Measurements from ENCODE around the gene MCOLN2. TPM values are rescaled to one million over a fixed set of nuclear protein-coding genes. Genes with fewer than 3 reads are reported as not detected.

The MCOLN2 gene
- total and polyA plus RNA-seq, 2 donors (not counting 1 experiment from before 2014, with no cell fraction given) = 23.9 to 25.8 TPM

DNA sequence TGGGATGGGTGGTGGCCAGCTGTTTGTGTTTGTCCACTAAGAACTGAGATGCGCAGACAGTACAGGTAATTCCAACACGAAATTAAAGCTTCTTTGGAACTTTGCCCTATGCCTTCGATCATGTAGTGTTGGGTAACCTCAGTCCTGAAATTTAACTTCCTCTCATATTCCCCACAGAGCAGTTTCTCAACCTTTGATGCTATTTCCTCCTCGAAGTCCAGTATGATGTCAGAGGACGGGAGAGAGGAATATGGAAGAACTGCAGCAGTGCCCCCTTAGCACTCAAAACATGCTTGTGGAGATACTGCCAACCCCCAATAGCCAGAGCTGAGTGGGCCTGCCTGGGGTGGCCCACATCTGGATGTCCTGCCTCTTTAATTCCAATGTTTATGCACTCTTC, 107.5 kb downstream of the MCOLN2 start:
- H3K27me3 Mint-ChIP-seq = peaks cover 38% of the 10 kb centered on the region
- DNase-seq (no peak), ATAC-seq (ENCODE audit: low read depth) (no peak)
- no peak overlapping the region for H3K4me3 Mint-ChIP-seq
- H4K20me1 ChIP-seq (ENCODE audit: control insufficient read depth, insufficient read depth, low read length, poor library complexity, severe bottlenecking) = no peaks in the 10 kb centered on the region
- H3K27ac ChIP-seq (ENCODE audit: low read length in 2 of 2) = no peak overlapping the region
- H3K9me3 ChIP-seq (ENCODE audit: control extremely low read depth in 1 of 3, control insufficient read depth in 2 of 3, insufficient read depth in 1 of 3, low read length in 2 of 3) = no peaks in the 10 kb centered on the region
- CTCF ChIA-PET = no interaction called here
- no peak overlapping the region for H3K4me2 ChIP-seq (replicated peaks; ENCODE audit: low read depth, low read length, poor library complexity, severe bottlenecking)
- no peak overlapping the region for H3K4me3 ChIP-seq (ENCODE audit: control extremely low read depth in 1 of 5, extremely low read depth in 1 of 5, insufficient read depth in 1 of 5, low read depth in 2 of 5, low read length in 4 of 5)
- peaks cover 9% of the 10 kb centered on the region in 2 donors for H3K4me1 ChIP-seq (ENCODE audit: control insufficient read depth in 2 of 2, insufficient read depth in 2 of 2, low read length in 2 of 2)
- intact Hi-C loops (cut with micrococcal nuclease) = no loop called here
- H3K9ac ChIP-seq (ENCODE audit: low read length) = no peak overlapping the region
- TF ChIP-seq EZH2 (IDR thresholded peaks at IDR 0.05; ENCODE audit: borderline replicate concordance, insufficient read depth, low read depth, low read length, poor library complexity, severe bottlenecking) = no peak
- TF ChIP-seq, protein P1, sequence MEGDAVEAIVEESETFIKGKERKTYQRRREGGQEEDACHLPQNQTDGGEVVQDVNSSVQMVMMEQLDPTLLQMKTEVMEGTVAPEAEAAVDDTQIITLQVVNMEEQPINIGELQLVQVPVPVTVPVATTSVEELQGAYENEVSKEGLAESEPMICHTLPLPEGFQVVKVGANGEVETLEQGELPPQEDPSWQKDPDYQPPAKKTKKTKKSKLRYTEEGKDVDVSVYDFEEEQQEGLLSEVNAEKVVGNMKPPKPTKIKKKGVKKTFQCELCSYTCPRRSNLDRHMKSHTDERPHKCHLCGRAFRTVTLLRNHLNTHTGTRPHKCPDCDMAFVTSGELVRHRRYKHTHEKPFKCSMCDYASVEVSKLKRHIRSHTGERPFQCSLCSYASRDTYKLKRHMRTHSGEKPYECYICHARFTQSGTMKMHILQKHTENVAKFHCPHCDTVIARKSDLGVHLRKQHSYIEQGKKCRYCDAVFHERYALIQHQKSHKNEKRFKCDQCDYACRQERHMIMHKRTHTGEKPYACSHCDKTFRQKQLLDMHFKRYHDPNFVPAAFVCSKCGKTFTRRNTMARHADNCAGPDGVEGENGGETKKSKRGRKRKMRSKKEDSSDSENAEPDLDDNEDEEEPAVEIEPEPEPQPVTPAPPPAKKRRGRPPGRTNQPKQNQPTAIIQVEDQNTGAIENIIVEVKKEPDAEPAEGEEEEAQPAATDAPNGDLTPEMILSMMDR (IDR thresholded peaks at IDR 0.05) = no peak
- peaks cover 7% of the 10 kb centered on the region for H3K4me1 Mint-ChIP-seq
- no peaks in the 10 kb centered on the region for H3K9me3 Mint-ChIP-seq (ENCODE audit: insufficient read depth)
- H3K27ac Mint-ChIP-seq = no peak overlapping the region
- POLR2A ChIA-PET = no interaction called here
- 61% methylated on average over 4 of the region's 5 CpGs for WGBS (ENCODE audit: insufficient coverage)
- no peak overlapping the region for H2AFZ ChIP-seq (ENCODE audit: insufficient read depth, low read depth, low read length, poor library complexity, severe bottlenecking)
- H3K79me2 ChIP-seq (ENCODE audit: control insufficient read depth, insufficient read depth, low read length) = no peaks in the 10 kb centered on the region
- peaks cover 0 to 20% (median 13%) of the 10 kb centered on the region in 4 experiments for H3K27me3 ChIP-seq (replicated peaks in 1 of 4; ENCODE audit: control extremely low read depth in 1 of 4, control insufficient read depth in 3 of 4, insufficient read depth in 4 of 4, low read length in 3 of 4)
- H3K36me3 ChIP-seq (replicated peaks in 1 of 2; ENCODE audit: control extremely low read depth in 1 of 2, control insufficient read depth in 1 of 2, extremely low read depth in 1 of 2, insufficient read depth in 2 of 2, low read length in 1 of 2) = no peaks in the 10 kb centered on the region

DNA sequence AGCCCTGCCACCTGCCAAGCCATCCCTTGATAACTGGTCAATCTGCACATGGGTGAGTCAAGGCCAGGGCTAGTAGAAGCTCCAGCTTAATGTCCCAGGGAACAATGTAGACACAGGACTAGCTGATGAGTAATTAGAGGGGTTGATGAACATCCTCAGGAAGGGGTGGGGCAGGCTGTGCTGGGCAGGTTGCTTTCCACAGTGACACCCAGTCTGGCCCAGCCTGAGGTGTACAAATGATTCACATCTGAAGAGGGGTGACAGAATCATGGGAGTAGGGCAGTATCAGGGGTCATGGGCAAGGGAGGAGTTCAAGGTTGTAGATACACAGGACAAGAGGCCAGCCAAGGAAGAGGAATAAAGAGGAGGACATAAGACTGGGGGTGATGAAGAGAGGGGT, 108.2 kb downstream of the MCOLN2 start:
- intact Hi-C loops (cut with micrococcal nuclease) = no loop called here
- no peaks in the 10 kb centered on the region for H3K36me3 ChIP-seq (replicated peaks in 1 of 2; ENCODE audit: control extremely low read depth in 1 of 2, control insufficient read depth in 1 of 2, extremely low read depth in 1 of 2, insufficient read depth in 2 of 2, low read length in 1 of 2)
- no peak overlapping the region for H3K4me2 ChIP-seq (replicated peaks; ENCODE audit: low read depth, low read length, poor library complexity, severe bottlenecking)
- no peaks in the 10 kb centered on the region for H4K20me1 ChIP-seq (ENCODE audit: control insufficient read depth, insufficient read depth, low read length, poor library complexity, severe bottlenecking)
- no peak overlapping the region for H3K4me3 ChIP-seq (ENCODE audit: control extremely low read depth in 1 of 5, extremely low read depth in 1 of 5, insufficient read depth in 1 of 5, low read depth in 2 of 5, low read length in 4 of 5)
- Mint-ChIP-seq H3K9me3 (ENCODE audit: insufficient read depth) (no peaks in the 10 kb centered on the region), H3K27ac (no peak overlapping the region), H3K4me1 (peaks cover 6% of the 10 kb centered on the region), H3K27me3 (peaks cover 39% of the 10 kb centered on the region), H3K4me3 (no peak overlapping the region)
- ATAC-seq (ENCODE audit: low read depth) = no peak
- ChIA-PET POLR2A (no interaction called here), CTCF (no interaction called here)
- H3K27me3 ChIP-seq (replicated peaks in 1 of 4; ENCODE audit: control extremely low read depth in 1 of 4, control insufficient read depth in 3 of 4, insufficient read depth in 4 of 4, low read length in 3 of 4) = peaks cover 0 to 15% (median 10%) of the 10 kb centered on the region in 4 experiments
- peaks cover 9% of the 10 kb centered on the region in 2 donors for H3K4me1 ChIP-seq (ENCODE audit: control insufficient read depth in 2 of 2, insufficient read depth in 2 of 2, low read length in 2 of 2)
- no peak overlapping the region for H2AFZ ChIP-seq (ENCODE audit: insufficient read depth, low read depth, low read length, poor library complexity, severe bottlenecking)
- DNase-seq = no peak
- H3K79me2 ChIP-seq (ENCODE audit: control insufficient read depth, insufficient read depth, low read length) = no peaks in the 10 kb centered on the region
- H3K9me3 ChIP-seq (ENCODE audit: control extremely low read depth in 1 of 3, control insufficient read depth in 2 of 3, insufficient read depth in 1 of 3, low read length in 2 of 3) = no peaks in the 10 kb centered on the region
- H3K27ac ChIP-seq (ENCODE audit: low read length in 2 of 2) = no peak overlapping the region
- no peak overlapping the region for H3K9ac ChIP-seq (ENCODE audit: low read length)
- TF ChIP-seq, protein P1 (IDR thresholded peaks at IDR 0.05) = no peak
- no peak for TF ChIP-seq EZH2 (IDR thresholded peaks at IDR 0.05; ENCODE audit: borderline replicate concordance, insufficient read depth, low read depth, low read length, poor library complexity, severe bottlenecking)

All from B cell (primary cell).